ENCODE data around the gene KIF26B.
A peak's percentile ranks its signal among the peaks of the same experiment; 100 is the strongest.

The KIF26B gene

GRCh38 chr1:245606157-245606725, 451.5 kb downstream of the KIF26B start:
- Histone ChIP-seq H3K27me3 (ENCODE audit: insufficient read depth, low read length, poor library complexity, severe bottlenecking) (no peaks in the 10 kb centered on the region), H3K36me3 (ENCODE audit: insufficient read depth, low read length) (no peaks in the 10 kb centered on the region), H3K9me3 (ENCODE audit: insufficient read depth, low read depth, low read length) (no peaks in the 10 kb centered on the region), H3K9ac (ENCODE audit: low read depth, low read length, poor library complexity, severe bottlenecking) (no peak overlapping the region), H3K4me2 (ENCODE audit: low read depth, low read length, poor library complexity, severe bottlenecking) (no peak overlapping the region), H3K4me3 (ENCODE audit: low read length, poor library complexity, severe bottlenecking) (no peak overlapping the region), H4K20me1 (ENCODE audit: insufficient read depth, low read length, poor library complexity, severe bottlenecking) (no peaks in the 10 kb centered on the region), H2AFZ (ENCODE audit: low read length) (0 out of 2 replicates have a peak overlapping the region, but pooled peaks have one; percentile 19), H3F3A (ENCODE audit: low read depth) (no peaks in the 10 kb centered on the region), H3K4me1 (ENCODE audit: insufficient read depth, low read length, poor library complexity, severe bottlenecking) (peaks cover 37% of the 10 kb centered on the region), H3K9me2 (replicated peaks; ENCODE audit: low read depth, low read length) (no peaks in the 10 kb centered on the region), H3K79me2 (ENCODE audit: insufficient read depth, low read length) (no peaks in the 10 kb centered on the region)
- TF ChIP-seq CTCF (conservative IDR thresholded peaks at IDR 0.05; ENCODE audit: low read length), result no peak
- TF ChIP-seq EZH2phosphoT487 (IDR thresholded peaks at IDR 0.05; ENCODE audit: borderline replicate concordance), result no peak

- TF ChIP-seq CTCF (conservative IDR thresholded peaks at IDR 0.05; ENCODE audit: low read length), result no peak
- no peak for TF ChIP-seq EZH2phosphoT487 (IDR thresholded peaks at IDR 0.05; ENCODE audit: borderline replicate concordance)
- Histone ChIP-seq H3K27me3 (ENCODE audit: insufficient read depth, low read length, poor library complexity, severe bottlenecking) (no peaks in the 10 kb centered on the region), H3K36me3 (ENCODE audit: insufficient read depth, low read length) (no peaks in the 10 kb centered on the region)
Observed at GRCh38 chr1:245608271-245608670, 453.5 kb downstream of the KIF26B start.

GRCh38 chr1:245609354-245610150, 454.8 kb downstream of the KIF26B start:
- Histone ChIP-seq H3K27me3 (ENCODE audit: insufficient read depth, low read length, poor library complexity, severe bottlenecking) (no peaks in the 10 kb centered on the region), H2AFZ (ENCODE audit: low read length) (no peak overlapping the region), H4K20me1 (ENCODE audit: insufficient read depth, low read length, poor library complexity, severe bottlenecking) (no peaks in the 10 kb centered on the region), H3K79me2 (ENCODE audit: insufficient read depth, low read length) (no peaks in the 10 kb centered on the region), H3K36me3 (ENCODE audit: insufficient read depth, low read length) (no peaks in the 10 kb centered on the region), H3K9me3 (ENCODE audit: insufficient read depth, low read depth, low read length) (no peaks in the 10 kb centered on the region), H3F3A (ENCODE audit: low read depth) (no peaks in the 10 kb centered on the region), H3K4me3 (ENCODE audit: low read length, poor library complexity, severe bottlenecking) (no peak overlapping the region), H3K9ac (ENCODE audit: low read depth, low read length, poor library complexity, severe bottlenecking) (no peak overlapping the region), H3K4me2 (ENCODE audit: low read depth, low read length, poor library complexity, severe bottlenecking) (no peak overlapping the region), H3K9me2 (replicated peaks; ENCODE audit: low read depth, low read length) (no peaks in the 10 kb centered on the region), H3K4me1 (ENCODE audit: insufficient read depth, low read length, poor library complexity, severe bottlenecking) (peaks cover 37% of the 10 kb centered on the region)
- TF ChIP-seq CTCF (conservative IDR thresholded peaks at IDR 0.05; ENCODE audit: low read length) (no peak), EZH2phosphoT487 (IDR thresholded peaks at IDR 0.05; ENCODE audit: borderline replicate concordance) (no peak)

More at GRCh38 chr1:245608271-245608670, 453.5 kb downstream of the KIF26B start:
- Histone ChIP-seq H3K4me1 (ENCODE audit: insufficient read depth, low read length, poor library complexity, severe bottlenecking) (peaks cover 37% of the 10 kb centered on the region), H3K9me3 (ENCODE audit: insufficient read depth, low read depth, low read length) (no peaks in the 10 kb centered on the region), H3K4me2 (ENCODE audit: low read depth, low read length, poor library complexity, severe bottlenecking) (peak overlapping the region; percentile 64), H3K9me2 (replicated peaks; ENCODE audit: low read depth, low read length) (no peaks in the 10 kb centered on the region), H3K9ac (ENCODE audit: low read depth, low read length, poor library complexity, severe bottlenecking) (peak overlapping the region; percentile 11), H2AFZ (ENCODE audit: low read length) (0 out of 2 replicates have a peak overlapping the region, but pooled peaks have one; percentile 13), H3K79me2 (ENCODE audit: insufficient read depth, low read length) (no peaks in the 10 kb centered on the region), H4K20me1 (ENCODE audit: insufficient read depth, low read length, poor library complexity, severe bottlenecking) (no peaks in the 10 kb centered on the region), H3K4me3 (ENCODE audit: low read length, poor library complexity, severe bottlenecking) (peak overlapping the region; percentile 27), H3F3A (ENCODE audit: low read depth) (no peaks in the 10 kb centered on the region)

Data from Loucy (cell line).